ENCODE results near the gene HLCS.

HLCS gene

DNA sequence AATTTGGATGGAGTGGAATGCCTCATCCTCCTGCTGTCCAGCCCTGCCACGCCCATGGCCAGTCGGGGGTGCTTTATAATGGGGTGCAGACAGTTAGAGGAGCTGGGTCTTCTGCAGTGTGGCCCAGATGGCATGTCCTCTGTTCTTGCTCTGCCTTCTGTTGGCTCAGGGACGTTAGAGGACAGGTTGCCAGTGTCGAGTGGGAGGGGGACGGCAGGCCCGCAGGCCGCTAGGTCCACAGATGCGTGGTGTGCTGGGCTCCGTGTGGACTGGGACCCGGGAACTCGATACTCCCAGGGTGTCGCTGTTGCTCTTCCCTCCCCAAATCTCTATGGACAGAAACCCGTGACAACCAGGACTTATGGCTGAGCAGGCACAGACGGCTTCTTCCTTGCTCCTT, 234.3 kb downstream of the HLCS start:
- DNase-seq (ENCODE audit: low read depth, low spot score), result no peak
- Histone ChIP-seq H3K36me3 (ENCODE audit: insufficient read depth, insufficient read length, low read length) (no peaks in the 10 kb centered on the region), H3K9me3 (ENCODE audit: insufficient read depth, low read length) (no peaks in the 10 kb centered on the region), H3K27me3 (ENCODE audit: insufficient read depth, insufficient read length) (peaks cover 15% of the 10 kb centered on the region), H3K9ac (ENCODE audit: insufficient read length, low read depth) (no peak overlapping the region), H3K4me3 (ENCODE audit: insufficient read length, low read depth) (no peak overlapping the region), H3K4me1 (ENCODE audit: insufficient read depth, insufficient read length) (peaks cover 12% of the 10 kb centered on the region)
- TF ChIP-seq YY1 (IDR thresholded peaks at IDR 0.05; ENCODE audit: insufficient read depth, insufficient read length) (no peak), ZNF274 (IDR thresholded peaks at IDR 0.05; ENCODE audit: low read depth, low read length) (no peak), SUZ12 (IDR thresholded peaks at IDR 0.05; ENCODE audit: extremely low read depth, insufficient read depth, insufficient read length) (no peak)

DNA sequence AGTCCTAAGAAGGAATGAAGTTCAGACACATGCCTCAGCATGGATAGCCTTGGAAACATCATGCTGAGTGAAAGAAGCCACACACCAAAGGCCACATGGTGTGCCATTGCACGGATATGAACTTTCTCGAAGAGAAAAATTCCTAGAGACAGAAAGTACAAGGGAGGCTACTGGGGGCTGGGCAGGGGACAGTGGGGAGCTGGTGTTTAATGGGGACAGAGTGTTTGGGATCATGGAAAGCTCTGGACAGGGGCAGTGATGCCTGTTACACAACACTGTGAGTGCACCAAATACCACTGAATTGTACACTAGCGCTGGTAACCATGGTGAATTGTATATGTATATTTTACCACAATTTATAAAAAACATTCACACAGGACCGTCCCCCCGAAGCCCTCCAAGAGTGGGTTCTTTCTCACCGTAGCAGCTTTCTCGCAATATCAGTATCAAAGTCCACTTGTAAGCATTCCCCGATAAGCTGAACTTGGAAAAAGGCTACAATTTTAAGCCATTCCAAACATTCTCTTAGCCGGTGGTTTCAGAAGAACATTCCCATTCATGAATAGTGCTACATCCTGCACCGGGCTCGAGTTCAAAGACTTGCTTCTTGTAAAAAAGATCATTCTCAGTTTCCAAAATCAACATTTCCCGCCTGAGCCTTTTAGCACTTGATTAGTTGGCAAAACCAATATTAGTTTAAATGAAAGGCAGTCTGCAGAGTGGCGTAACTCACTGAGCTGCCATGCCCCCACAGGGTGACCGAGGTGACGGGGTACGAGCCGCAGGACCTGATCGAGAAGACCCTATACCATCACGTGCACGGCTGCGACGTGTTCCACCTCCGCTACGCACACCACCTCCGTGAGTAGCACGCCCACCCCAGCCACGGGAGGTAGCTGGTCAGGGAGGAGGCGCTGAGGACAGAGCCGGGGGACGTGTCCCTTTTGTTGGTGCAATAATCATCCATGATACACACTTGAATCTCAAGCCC, 235.9 kb downstream of the HLCS start:
- Histone ChIP-seq H3K9ac (ENCODE audit: insufficient read length, low read depth) (no peak overlapping the region), H3K36me3 (ENCODE audit: insufficient read depth, insufficient read length, low read length) (no peaks in the 10 kb centered on the region), H3K9me3 (ENCODE audit: insufficient read depth, low read length) (no peaks in the 10 kb centered on the region), H3K27me3 (ENCODE audit: insufficient read depth, insufficient read length) (peaks cover 15% of the 10 kb centered on the region), H3K4me1 (ENCODE audit: insufficient read depth, insufficient read length) (peaks cover 5% of the 10 kb centered on the region), H3K4me3 (ENCODE audit: insufficient read length, low read depth) (no peak overlapping the region)
- no peak for TF ChIP-seq YY1 (IDR thresholded peaks at IDR 0.05; ENCODE audit: insufficient read depth, insufficient read length)
- TF ChIP-seq SUZ12 (IDR thresholded peaks at IDR 0.05; ENCODE audit: extremely low read depth, insufficient read depth, insufficient read length), result no peak
- no peak for TF ChIP-seq ZNF274 (IDR thresholded peaks at IDR 0.05; ENCODE audit: low read depth, low read length)
- no peak for DNase-seq (ENCODE audit: low read depth, low spot score)

DNA sequence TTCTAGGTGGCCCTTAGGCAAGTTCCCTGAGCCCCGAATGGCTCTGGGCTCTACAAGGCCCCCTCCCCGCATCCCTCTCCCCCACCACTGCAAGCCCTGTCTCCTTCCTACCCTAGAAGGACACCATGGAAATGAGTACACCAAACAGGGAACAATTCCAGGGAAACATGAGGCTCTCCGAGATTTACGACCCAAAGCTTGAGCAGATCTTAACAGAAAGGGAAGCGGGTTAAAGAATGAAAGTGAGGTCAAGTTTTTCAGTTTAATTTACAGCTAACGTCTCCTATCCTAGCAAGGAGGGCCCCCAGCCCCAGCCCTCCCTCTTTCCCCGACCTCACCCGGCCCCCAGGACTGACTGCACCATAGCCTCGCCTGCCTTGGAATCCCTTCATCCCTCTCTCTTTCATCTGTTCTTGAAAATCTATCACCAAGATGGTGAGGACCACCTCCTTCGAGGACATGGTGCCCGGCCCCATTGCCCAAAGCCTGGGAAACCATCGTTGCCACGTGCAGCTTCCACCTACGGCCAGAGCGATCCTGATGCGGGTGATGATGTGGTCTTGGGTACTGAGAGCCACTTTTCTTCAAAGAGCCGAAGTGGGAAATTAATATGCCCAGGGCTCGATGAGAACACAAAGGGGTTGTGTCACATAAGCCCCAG, 237.0 kb downstream of the HLCS start:
- TF ChIP-seq SUZ12 (IDR thresholded peaks at IDR 0.05; ENCODE audit: extremely low read depth, insufficient read depth, insufficient read length) (no peak), ZNF274 (IDR thresholded peaks at IDR 0.05; ENCODE audit: low read depth, low read length) (no peak), YY1 (IDR thresholded peaks at IDR 0.05; ENCODE audit: insufficient read depth, insufficient read length) (no peak)
- Histone ChIP-seq H3K9ac (ENCODE audit: insufficient read length, low read depth) (no peak overlapping the region), H3K4me3 (ENCODE audit: insufficient read length, low read depth) (no peak overlapping the region), H3K27me3 (ENCODE audit: insufficient read depth, insufficient read length) (peaks cover 15% of the 10 kb centered on the region), H3K9me3 (ENCODE audit: insufficient read depth, low read length) (no peaks in the 10 kb centered on the region), H3K4me1 (ENCODE audit: insufficient read depth, insufficient read length) (no peaks in the 10 kb centered on the region), H3K36me3 (ENCODE audit: insufficient read depth, insufficient read length, low read length) (no peaks in the 10 kb centered on the region)
- DNase-seq (ENCODE audit: low read depth, low spot score), result no peak

DNA sequence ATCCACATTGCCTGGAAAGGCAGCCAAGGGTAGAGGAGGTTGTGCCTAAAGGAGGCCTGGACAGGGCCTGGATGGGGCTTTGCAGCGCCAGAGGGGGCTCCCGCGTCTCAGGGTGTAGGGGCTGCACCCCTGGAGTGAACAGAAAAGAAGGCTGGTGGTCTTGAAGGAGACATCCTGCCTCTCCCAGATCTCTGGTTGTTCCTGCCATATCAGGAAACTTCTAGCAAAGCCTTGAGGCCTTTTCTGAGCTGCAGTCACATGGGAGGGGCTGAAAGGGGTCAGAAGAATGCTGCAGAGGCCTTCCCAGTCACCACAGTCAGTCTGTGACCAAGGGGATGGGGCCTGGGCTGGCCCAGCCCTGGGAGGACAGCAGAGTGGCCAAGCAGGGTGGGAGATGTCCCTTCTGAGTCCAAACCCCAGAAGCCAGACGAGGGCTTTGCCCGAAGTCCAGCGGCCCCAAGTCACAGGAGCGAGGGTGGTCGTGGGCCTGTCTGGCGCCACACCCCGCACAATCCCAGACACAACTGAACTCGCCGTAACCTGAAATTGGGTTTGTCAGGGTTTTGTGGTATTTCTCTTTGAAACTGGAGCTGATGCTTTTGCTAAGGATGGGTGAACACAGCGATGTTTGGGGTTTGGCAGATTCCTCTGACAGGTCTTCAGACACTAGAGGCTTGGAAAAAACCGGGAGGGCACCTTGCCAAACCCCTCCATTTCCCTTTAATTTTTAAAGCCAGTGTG, 237.9 kb downstream of the HLCS start:
- H3K9ac ChIP-seq (ENCODE audit: insufficient read length, low read depth), result peak overlapping the region; percentile 10
- H3K27me3 ChIP-seq (ENCODE audit: insufficient read depth, insufficient read length), result peaks cover 16% of the 10 kb centered on the region
- H3K36me3 ChIP-seq (ENCODE audit: insufficient read depth, insufficient read length, low read length), result no peaks in the 10 kb centered on the region
- H3K4me3 ChIP-seq (ENCODE audit: insufficient read length, low read depth), result no peak overlapping the region
- no peaks in the 10 kb centered on the region for H3K4me1 ChIP-seq (ENCODE audit: insufficient read depth, insufficient read length)
- H3K9me3 ChIP-seq (ENCODE audit: insufficient read depth, low read length), result no peaks in the 10 kb centered on the region
- TF ChIP-seq ZNF274 (IDR thresholded peaks at IDR 0.05; ENCODE audit: low read depth, low read length), result no peak
- no peak for TF ChIP-seq YY1 (IDR thresholded peaks at IDR 0.05; ENCODE audit: insufficient read depth, insufficient read length)
- TF ChIP-seq SUZ12 (IDR thresholded peaks at IDR 0.05; ENCODE audit: extremely low read depth, insufficient read depth, insufficient read length), result no peak
- no peak for DNase-seq (ENCODE audit: low read depth, low spot score)

DNA sequence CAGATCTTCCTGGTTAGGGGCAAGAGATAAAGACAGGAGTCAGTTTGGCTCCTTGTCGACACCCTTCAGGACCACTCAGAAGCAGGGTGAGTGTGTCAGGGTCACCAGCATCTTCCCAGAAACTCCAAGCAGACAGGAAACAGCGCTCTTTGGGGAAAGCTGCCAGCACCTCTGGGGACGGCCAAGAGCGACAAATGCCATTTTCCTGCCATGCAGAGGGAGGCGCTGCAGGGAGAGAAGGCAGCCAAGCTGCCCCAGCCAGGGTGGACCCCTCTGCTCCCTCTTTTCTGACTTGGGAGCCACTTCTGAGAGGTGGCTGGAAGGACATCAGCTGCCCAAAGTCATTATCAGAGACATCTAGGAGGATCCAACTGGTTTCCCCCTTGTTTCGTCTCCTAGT, 238.6 kb downstream of the HLCS start:
- H3K27me3 ChIP-seq (ENCODE audit: insufficient read depth, insufficient read length), result peaks cover 21% of the 10 kb centered on the region
- H3K4me1 ChIP-seq (ENCODE audit: insufficient read depth, insufficient read length), result no peaks in the 10 kb centered on the region
- H3K4me3 ChIP-seq (ENCODE audit: insufficient read length, low read depth), result no peak overlapping the region
- TF ChIP-seq SUZ12 (IDR thresholded peaks at IDR 0.05; ENCODE audit: extremely low read depth, insufficient read depth, insufficient read length) (no peak), ZNF274 (IDR thresholded peaks at IDR 0.05; ENCODE audit: low read depth, low read length) (no peak), YY1 (IDR thresholded peaks at IDR 0.05; ENCODE audit: insufficient read depth, insufficient read length) (no peak)
- no peak for DNase-seq (ENCODE audit: low read depth, low spot score)
- H3K9ac ChIP-seq (ENCODE audit: insufficient read length, low read depth), result no peak overlapping the region
- no peaks in the 10 kb centered on the region for H3K9me3 ChIP-seq (ENCODE audit: insufficient read depth, low read length)
- H3K36me3 ChIP-seq (ENCODE audit: insufficient read depth, insufficient read length, low read length), result no peaks in the 10 kb centered on the region

DNA sequence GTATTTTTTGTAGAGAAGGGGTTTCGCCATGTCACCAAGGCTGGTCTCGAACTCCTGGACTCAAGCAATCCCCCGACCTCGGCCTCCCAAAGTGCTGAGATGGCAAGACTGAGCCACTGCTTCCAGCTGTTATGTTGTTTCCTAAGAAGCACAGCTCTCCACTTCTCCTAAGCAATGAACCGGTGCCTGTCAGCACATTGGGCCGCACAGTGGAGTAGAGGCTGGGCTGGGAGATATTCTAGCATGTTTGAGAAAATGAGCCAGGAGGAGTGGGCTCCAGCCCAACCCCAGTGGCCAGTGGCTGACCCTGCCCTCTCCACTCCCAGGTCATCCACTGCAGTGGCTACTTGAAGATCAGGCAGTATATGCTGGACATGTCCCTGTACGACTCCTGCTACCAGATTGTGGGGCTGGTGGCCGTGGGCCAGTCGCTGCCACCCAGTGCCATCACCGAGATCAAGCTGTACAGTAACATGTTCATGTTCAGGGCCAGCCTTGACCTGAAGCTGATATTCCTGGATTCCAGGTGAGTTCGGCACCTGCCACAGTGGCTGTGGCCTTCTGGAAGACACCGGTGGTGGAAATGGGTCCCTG, 240.6 kb downstream of the HLCS start:
- H3K36me3 ChIP-seq (ENCODE audit: insufficient read depth, insufficient read length, low read length), result no peaks in the 10 kb centered on the region
- no peak overlapping the region for H3K4me3 ChIP-seq (ENCODE audit: insufficient read length, low read depth)
- no peaks in the 10 kb centered on the region for H3K9me3 ChIP-seq (ENCODE audit: insufficient read depth, low read length)
- DNase-seq (ENCODE audit: low read depth, low spot score), result no peak
- no peaks in the 10 kb centered on the region for H3K4me1 ChIP-seq (ENCODE audit: insufficient read depth, insufficient read length)
- H3K27me3 ChIP-seq (ENCODE audit: insufficient read depth, insufficient read length), result peaks cover 33% of the 10 kb centered on the region
- H3K9ac ChIP-seq (ENCODE audit: insufficient read length, low read depth), result no peak overlapping the region
- TF ChIP-seq YY1 (IDR thresholded peaks at IDR 0.05; ENCODE audit: insufficient read depth, insufficient read length) (no peak), SUZ12 (IDR thresholded peaks at IDR 0.05; ENCODE audit: extremely low read depth, insufficient read depth, insufficient read length) (no peak), ZNF274 (IDR thresholded peaks at IDR 0.05; ENCODE audit: low read depth, low read length) (no peak)

All from NT2/D1 (cell line).